NCI-H226 (cell line): ENCODE results near the gene TRAF1.

ENCODE experiments used
- DNase-seq: peaks from one replicate; pipeline ENCODE4 v3.0.0-alpha.2; 2015

TRAF1 gene

DNA sequence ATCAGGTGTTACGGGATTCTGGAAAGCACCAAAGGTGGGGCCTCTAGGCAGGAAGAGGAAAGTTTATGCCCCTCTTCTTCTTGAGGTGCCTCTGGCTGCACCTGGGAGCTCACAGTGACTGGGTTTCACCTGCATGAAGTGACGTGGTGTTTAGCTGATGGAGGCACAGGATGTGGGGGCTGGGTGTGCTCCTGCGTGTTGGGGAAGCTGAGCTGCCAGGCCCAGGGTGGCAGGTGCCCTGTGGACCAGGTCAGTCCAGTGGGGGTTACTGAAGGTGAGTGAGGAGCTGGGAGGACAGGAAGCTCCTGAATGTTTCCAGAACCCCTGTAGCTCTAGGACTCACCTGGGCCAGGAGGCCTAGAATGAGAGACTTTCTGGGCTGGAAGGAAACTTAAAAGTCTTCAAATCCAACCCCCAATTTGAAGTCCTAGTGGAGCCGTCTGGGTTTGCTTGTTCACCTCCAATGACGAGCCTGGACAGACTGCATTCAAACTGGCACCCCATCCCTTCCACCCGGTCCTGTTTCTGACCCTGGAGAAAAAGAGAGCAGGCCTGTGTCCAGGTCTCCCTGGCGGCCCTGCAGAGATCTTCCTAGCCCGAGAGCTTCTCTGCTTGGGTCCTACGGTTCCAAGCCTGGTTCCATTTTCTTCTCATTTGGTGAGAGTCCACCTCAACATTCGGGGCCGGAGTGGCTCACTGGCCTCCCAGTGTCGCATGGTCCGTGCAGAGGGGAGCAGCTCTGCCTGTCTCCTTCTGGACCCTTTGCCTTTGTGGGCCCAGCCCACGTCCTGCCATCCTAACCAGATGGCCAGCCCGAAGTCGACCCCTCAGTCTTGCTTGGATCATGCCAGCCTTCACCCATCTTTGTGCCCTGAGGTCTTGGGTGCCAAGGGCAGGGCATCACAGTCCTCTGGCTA lies 22.3 kb downstream of the TRAF1 start:
- DNase-seq, result no peak

DNA sequence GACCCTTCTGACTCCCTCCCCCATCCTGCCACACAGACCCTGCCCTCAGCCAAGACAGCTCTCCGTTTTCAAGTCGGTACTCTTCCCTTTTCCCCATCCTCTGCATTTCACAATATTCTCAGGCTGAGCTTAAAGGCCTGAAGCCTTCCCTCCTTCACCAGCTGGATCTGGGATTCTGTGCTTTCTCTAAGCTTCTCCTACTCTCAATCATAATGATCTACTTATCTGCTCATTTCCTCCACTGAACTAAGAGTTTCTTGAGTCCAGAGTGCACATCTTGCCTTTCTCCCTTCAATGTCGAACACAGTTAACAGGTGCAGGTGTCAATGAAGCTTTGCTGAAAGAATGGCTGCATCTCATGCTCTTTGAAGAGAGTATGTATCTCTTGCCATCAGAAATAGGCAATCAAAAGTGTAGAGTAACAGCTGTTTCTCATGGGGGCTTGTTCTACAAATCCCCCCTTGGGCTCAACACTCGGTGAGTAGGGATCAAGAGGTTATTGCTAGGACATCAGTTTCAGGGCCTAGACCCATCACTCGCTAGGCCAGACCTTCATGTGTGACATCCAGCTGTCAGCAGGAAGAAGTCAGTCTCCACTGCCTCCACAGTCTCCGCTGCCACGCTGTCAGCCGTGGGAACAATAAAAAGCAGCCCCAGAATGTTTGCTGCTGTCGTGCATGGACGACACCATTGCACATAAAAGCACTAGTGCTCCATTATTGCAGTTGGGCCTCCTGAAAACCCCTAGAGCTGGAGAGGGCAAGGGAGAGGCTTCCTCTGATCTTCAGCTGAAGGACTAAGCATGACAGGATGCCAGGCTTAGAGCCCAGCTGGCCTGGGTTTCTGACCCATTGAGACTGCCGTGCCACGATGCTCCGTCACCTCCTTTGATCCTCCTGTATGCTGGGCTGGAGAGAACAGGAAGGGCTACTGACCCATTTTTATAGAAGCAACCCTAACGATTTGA lies 23.7 kb downstream of the TRAF1 start:
- no peak for DNase-seq

DNA sequence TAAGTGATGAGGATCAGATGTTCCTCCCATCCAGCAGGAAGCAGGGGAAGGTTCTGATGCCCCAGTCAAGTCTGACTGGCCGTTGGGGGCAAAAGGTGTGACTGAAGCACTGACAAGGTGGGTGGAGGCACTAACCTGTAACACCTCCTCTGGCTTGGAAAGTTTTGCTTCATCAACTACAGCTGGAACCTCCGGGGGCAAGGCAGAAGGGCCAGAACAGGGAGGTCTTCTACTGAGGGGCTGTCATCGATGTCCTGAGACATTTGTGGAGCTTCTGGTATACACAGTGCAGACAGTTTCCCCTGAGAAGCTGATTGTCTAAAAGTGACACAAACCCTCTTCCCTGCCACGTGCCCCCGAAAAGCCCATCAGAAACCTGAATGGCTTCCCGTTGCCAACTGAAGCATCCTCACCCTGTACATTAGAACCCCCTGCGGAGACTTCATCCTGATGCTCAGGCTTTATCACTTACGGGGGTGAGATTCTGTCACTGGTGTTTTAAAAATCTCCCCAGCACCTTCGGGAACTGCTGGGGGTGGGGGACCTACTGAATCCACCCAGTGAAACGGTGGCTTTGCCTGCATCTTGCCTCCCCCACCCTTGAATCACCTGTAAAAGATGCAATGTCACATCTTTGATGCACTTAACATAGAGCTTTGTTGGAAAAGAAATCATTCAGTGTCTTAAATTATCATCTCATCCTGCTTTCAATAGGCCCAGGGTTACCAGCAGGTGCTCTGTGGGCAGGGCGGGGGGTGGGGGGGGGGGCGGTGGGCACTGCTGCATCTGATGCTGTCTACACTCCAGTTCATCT lies 24.6 kb downstream of the TRAF1 start:
- no peak for DNase-seq

DNA sequence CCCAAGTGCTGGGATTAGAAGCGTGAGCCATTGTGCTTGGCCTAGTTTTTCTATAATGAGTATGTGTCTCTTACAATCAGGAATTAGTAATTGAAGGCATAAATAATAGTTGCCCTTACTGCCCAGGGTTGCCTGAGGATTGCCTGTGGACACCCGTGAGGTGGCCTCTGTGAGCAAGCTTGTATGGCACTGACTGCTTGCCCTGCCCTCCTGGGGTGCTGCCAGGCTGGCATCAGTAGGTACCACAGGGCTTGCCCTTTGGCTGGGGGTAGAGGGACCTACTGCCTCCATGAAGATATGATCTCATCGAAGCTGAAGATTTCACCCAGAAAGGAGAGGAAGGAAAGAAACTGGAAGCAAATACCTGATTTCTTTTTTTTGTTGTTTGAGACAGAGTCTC lies 25.8 kb downstream of the TRAF1 start:
- no peak for DNase-seq

DNA sequence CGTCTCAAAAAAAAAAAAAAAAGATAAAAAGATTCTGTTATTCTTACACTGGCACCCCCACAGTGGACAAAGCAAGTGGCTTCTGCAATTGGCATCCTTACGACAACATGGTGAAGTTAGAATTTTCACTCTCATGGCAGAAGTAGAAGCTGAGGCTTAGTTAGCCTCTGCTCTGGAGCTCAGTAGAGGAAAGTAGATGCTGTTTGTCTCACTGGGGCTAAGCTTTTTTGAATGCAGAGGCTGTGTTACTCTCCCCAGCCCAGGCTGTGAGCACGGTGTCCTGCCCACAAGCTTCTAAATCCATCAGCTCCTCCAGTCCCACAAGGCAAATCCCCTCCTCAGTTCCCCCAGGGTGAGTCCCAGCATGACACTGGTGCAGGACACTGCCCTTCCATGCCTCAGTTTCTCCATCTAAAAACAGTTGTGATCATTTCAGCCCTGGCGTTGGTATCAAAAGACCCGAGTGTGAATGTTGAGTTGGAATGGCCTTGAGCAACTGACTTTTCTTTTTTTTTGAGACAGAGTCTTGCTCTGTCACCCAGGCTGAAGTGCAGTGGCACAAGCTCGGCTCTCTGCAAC lies 27.0 kb downstream of the TRAF1 start:
- DNase-seq, result no peak

DNA sequence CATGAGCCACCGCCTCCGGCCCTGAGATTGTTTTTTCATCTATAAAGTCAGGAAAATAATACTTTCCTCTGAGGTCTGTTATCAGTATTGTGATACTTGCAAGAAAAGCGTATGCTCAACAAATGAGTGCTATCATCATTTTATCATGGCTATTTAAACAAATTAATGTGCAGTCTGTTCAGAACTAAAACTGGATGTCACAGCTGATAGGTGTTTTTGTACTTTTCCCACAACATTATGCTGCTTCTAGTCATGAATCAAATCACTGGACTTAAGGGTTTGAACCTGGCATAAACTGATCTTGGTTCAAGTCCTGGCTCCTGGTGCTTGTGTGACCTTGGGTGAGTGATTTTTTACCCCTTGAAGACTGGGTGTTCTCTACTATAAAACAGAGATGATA lies 28.2 kb downstream of the TRAF1 start:
- DNase-seq, result no peak

DNA sequence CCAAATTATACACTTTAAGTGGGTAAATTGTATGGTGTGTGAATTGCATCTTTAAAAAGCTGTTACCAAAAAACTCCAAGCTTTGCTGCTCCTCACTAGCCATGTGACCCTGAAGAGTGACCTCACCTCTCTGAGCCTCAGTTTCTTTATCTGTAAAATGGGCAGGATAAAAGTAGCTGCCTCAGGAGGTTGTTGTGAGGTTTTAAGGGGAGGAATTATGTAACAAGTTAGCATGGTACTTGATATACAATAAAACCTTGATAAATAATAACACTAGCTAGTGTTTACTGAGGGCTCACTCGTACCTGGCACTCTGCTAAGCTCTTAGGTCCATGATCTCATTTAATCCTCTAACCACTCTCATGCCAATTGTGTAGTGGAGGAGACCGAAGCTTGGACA lies 30.6 kb downstream of the TRAF1 start:
- no peak for DNase-seq

DNA sequence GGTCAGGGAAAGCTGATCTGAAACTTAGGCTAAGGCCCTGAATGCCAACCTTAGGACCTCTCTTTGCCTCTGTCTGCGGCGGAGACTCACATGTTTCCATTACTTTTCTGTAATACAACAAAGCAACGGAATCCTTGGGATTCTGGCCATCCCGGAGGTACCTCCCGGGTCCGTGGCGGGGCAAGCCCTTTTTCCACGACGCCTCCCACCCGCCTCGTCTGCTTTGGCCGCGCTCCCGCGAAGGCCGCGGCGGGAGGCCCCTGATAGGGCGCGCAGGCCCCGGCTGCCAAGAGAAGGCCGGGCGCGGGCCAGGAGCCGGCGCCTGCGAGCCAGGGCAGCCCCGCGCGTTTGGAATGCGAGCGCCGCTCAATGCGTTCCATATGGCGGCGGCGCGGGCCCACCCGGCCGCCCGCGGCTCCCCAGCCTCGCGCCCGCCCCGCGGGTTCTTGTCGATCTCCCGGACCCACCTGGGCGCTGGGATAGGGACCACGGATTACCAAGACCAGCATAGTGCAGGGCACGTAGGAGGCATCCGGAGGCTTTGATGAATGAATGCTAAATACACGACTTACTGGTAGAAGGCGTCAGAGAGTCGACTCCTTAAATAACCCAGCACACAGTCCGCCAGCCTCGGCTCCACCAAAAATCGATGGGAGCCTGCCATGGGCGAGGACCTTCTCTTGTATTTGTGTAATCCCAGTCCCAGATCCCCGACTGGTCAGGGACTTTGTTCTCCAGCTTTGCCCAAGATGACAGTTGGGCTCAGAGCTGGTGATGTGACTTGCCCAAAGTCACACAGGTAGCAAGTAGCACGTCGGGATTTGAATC lies 32.1 kb downstream of the TRAF1 start:
- DNase-seq, result no peak

DNA sequence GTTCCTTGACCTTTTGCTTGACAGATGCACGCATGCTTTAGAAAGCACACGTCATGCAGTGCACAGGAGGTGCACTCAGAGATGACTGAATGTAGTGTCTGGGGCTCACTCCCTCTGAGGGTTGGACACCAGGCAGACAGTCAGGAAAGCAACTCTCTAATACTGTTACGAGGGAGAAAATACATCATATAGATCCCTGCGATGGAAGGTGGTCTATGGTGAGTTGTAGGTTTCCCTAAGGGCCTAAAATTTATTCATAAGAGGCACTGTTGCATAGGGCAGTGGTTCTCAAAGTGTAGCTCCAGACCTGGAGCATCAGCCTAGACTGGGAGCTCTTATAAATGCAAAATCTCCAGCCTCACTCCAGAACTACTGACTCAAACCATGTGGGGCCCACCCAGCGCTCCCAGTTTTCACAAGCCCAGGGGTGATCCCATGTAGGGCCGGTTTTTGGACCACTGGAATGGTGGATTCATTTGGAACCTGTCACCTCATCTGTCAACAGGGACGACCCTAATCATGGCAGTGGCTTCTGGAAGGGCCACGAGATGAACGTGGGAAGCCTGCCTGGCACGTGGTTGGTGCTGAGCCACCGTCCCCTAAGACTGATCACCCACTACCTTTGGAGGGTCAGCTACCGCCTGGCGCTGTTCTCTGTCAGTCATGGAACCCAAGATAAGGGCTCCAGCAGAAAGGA lies 32.8 kb downstream of the TRAF1 start:
- DNase-seq, result no peak

DNA sequence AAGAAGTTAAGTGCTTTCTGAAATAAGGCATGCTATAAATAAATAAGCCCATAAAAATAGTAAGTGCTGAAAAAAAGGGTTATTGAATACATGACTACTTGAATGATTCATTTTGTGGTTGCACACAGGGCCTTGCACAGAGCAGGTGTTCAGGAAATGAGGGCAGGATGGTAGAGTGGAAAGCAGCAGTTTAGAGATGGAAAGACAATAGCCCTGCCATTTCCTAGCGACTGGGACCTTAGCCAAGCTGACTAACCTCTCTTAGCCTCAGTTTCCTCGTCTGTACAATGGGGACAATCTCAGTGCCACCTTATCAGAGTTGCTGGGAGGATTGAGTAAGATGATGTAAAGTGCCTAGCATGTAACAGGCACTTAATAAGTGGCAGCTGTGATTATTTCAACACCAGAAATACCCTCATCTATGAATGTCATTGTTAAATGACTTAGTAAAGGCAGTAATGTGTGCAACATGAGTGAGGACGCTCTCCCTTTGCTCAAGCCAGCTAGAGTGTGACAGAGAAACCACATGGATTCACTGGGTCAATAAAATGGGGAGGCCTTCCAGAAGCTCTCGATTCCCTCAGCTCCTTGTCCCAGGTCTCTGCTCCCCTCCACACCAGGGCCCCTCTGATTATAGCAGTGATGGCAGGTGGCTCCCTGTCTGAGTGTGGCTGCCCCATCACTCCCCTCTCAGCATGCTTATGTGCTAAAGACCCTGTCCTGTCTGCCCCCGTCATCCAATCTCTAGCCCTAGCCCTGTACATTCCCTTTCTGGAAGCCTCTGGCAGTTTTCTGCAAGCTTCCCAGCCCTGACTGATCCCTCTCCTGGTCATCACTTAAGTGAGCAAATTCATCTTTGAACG lies 33.6 kb downstream of the TRAF1 start:
- DNase-seq, result peak; percentile 41

DNA sequence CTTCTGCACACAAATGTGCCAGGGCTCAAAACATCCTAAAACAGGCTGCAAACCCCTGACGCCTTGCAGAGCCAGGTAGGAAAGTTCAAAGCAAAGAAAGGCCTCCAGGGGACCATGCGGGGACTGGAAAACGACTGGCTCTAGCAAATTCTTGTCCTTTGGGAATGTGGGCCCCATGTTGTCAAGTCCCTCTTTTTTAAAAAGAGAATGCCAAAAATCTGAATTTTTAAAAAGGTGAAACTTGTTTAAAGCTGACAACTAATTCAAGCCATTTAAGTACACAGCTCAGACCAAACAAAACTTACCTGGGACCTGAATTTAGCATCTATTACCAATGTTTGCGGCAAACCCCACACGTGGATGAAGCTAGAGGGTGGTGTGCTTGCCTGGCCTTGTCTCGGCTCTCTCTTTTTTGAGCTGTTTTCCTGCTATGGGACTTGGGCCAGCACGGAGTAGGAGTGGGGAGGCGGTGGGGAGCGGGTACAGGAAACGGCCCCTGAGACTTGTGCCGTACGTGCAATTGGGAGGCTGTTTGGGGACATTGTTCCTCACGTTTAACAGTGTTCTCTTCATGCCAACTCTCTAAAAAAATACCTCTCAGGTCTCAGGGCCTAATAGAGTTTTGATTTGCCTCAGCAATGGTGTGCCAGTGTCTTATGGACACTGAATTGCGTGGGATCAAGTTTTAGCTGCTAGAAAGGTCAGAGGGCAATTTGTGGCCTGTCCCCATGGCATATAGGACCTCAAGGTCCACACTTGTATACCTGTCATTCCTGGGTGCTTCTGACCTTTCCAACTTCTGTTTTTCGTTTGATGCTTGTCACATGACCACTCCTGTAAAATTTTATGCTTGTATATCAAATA lies 34.5 kb downstream of the TRAF1 start:
- DNase-seq, result no peak

DNA sequence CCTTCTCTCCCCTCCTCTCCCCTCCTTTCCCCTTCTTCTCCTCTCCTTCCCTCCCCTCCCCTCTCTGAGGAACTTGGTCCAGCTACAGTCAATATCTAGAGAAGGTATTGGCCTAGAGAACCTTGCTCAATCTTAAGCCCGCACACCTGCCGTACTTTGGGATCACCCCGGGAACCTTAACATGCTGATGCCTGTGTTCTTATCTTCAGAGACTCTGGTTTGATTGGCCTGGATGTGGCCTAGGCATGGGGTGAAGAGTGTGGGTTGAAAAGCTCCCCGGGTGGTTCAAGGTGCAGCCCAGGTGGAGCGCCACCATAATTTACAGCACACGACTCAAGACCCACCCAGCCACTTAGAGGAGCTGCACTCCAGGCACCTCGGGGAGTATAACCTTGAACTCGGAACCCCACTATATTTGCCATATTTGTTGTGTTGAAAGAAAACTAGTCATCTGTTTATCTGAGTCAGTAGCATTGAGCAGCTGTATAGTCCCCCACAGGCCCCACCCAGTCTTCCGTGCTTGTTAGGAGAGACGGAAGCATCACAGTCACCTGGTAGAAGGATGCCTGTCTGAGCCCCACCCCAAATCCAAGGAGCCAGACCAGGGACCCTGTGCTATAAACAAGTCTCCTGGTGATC lies 35.2 kb downstream of the TRAF1 start:
- DNase-seq, result no peak

DNA sequence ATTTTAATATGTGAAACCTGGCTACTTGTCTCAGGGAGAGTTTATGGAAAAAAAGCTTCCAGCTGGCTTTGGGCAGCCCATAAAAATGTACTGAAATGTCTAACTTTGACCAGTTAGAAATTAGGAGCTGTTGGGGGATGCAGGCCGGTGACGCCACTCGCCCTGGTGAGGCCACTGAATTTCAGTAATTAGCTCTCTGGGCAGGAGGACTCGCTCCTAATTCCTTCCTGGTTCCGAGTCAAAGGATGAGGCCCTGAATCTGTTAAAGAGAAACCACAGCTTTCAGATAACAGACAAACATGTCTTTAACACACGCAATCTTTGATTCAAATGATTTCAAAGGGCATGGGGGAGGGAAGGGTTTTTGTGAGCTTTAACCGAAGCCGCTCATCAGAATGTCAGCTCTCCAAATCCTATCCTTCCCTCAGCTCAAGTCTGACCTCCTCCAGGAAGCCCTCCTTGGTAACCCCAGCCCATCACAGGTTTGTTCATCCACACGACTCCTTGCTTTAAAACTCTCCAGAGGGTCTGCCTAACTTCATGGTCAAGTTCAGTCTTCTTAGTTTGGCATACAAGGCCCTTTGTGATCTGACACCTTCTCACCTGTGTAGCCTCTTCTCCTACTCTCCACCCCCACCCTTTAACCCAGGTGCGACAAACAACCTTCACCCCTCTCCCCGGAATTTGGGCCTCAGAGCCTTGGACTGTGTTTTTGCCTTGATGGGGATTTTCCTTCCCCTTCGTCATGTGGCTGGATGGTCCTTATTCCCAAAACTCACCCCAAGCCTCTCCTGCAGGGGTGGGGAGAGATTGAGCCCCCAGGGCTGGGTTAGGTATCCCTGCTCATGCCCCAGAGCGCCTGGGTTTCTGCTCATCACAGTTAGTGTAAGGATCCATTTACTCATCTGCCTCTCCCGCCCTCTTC lies 36.0 kb downstream of the TRAF1 start:
- DNase-seq, result no peak

DNA sequence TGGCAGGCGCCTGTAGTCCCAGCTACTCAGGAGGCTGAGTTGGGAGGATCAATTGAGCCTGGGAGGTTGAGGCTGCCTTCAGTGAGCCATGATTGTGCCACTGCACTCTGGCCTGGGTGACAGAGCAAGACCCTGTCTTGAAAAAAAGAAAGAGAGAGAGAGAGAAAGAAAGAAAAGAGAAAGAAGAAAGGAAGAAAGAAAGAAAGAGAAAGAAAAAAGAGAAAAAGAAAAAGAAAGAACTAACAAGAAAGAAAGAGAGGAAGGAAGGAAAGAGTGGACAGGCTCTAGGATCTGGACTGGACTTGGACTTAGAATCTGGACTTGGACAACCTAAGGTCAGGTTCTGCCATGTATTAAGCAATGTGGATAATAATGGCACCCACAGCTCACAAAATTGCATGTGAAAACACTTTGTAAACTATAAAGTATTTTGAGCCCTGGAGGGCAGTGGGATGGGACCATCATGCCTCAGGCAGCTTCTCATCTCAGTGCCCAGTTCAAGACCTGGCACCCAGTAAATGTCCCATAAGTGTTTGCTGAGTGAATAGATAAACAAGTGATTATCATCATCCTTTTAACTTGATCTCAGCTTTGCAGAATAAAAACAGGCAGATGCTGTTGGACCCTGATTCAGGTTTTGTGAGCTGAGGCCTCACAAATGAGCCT lies 36.9 kb downstream of the TRAF1 start:
- no peak for DNase-seq

DNA sequence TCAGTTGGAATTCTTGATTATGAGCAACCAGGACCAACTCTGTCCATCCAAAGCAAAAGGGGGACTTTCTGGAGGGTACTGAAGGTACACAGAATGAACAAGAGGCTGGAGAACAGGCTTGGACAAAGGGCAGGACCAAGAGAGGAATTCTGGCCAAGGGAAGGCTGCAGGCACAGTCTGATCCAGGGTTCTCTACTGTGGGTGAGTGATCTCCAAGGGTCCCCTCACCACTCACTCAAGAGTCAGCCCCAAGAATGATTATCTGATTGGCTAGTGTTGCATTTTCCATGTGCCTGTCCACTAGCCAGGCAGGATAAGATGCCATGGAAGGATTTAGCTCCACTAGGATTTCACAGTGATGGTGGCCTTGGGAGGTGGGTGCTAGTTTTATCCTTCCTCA lies 38.0 kb downstream of the TRAF1 start:
- no peak for DNase-seq

DNA sequence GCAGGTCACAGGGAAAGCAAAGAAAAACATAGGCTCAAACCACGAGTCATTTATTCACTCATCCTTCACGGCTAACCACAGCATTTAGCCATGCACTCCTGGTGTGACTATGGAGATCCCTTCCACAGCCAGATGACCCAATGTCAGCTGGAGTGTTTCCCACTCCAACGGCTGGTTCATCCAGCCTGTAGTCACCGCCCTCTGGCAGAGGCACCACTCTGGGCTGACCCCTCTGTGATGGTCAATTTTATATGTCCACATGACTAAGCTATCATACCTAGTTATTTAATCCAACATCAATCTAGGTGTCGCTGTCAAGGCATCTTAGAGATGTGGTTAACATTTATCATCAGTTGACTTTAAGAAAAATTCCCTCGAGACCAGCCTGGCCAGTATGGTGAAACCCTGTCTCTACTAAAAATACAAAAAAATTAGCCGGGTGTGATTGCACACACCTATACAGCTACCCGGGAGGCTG lies 40.1 kb downstream of the TRAF1 start:
- peak; percentile 67 for DNase-seq

DNA sequence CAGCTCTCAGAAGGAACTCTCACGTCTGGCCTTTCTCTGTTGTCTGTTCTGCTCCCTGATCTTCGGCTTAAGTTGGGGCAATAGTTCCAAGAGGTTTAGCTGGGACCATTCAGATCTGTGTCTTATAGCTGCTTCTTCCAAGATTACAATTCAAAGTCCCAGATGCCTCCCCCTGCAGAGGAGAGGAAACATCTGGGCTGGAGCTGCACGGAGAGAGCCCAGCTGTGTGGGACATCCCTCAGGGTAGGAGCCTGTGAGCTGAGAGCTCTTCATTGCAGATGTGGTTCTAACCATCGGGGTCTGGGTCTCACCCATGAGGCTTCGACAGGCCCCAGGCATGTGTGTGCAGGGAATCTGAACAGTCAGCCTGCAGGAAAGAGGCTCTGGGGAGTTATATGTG lies 40.6 kb downstream of the TRAF1 start:
- no peak for DNase-seq
